PC-3 (cell line): ENCODE data around the gene PRKAR1B. TPM values are rescaled to one million over a fixed set of nuclear protein-coding genes. Genes with fewer than 3 reads are reported as not detected.

Source experiments
- ATAC-seq: fragments of 200-7000 bp; cut with Tn5 transposase; 2 replicates; pipeline ENCODE4 v1.9.1; 2020; ENCODE audit warnings: mild to moderate bottlenecking, moderate library complexity
- BruUV-seq: library from RNA; stranded (reverse); fragments of 400-500 nt; replicated peaks from 2 replicates; lab custom pipeline; 2021; lab: Mats Ljungman, UMichigan
- CTCF ChIA-PET: fragments of 300-600 bp; sonication (Branson Sonifier 250); formaldehyde crosslinking; loops from one replicate; lab custom pipeline; 2022; ENCODE audit warnings: antibody characterized with exemption; lab: Charles Lee
- POLR2A ChIA-PET: fragments of 300-600 bp; sonication (Branson Sonifier 250); formaldehyde crosslinking; loops from one replicate; lab custom pipeline; 2022; ENCODE audit warnings: antibody characterized with exemption; ENCODE audit not compliant: unreplicated experiment; lab: Charles Lee
- DNase-seq: peaks from one replicate; pipeline ENCODE4 v3.0.0-alpha.2; 2015
- H2AFZ ChIP-seq: fragments of 300-600 bp; sonication (generic); 2 replicates; pipeline ENCODE4 v1.6.0; 2016; ENCODE audit warnings: antibody characterized with exemption, low read length
- H3F3A ChIP-seq: fragments of 300-600 bp; sonication (generic); one replicate; pipeline ENCODE4 v1.6.0; 2017; ENCODE audit warnings: antibody characterized with exemption, low read length, control low read depth, mild to moderate bottlenecking; ENCODE audit not compliant: unreplicated experiment
- H3K27ac ChIP-seq: fragments of 300-600 bp; sonication (generic); 2 replicates; pipeline ENCODE4 v1.5.1; 2016; ENCODE audit warnings: mild to moderate bottlenecking, low read length
- H3K27me3 ChIP-seq: fragments of 300-600 bp; sonication (generic); 2 replicates; pipeline ENCODE4 v1.6.1; 2016; ENCODE audit warnings: low read length, mixed read lengths
- H3K36me3 ChIP-seq: fragments of 300-600 bp; sonication (generic); 2 replicates; pipeline ENCODE4 v1.6.1; 2016; ENCODE audit warnings: low read depth, mixed run types, low read length, mixed read lengths
- H3K4me1 ChIP-seq: fragments of 300-600 bp; sonication (generic); 2 replicates; pipeline ENCODE4 v1.5.1; 2016; ENCODE audit warnings: low read length; ENCODE audit not compliant: insufficient read depth
- H3K4me2 ChIP-seq: fragments of 300-600 bp; sonication (generic); 2 replicates; pipeline ENCODE4 v1.6.0; 2016; ENCODE audit warnings: low read length
- H3K4me3 ChIP-seq: fragments of 300-600 bp; sonication (generic); 2 replicates; pipeline ENCODE4 v1.5.1; 2016; ENCODE audit warnings: mild to moderate bottlenecking, low read length, mixed read lengths
- H3K79me2 ChIP-seq: fragments of 300-600 bp; sonication (generic); 2 replicates; pipeline ENCODE4 v1.6.1; 2017; ENCODE audit warnings: low read length, mixed read lengths
- H3K9ac ChIP-seq: fragments of 300-600 bp; sonication (generic); 2 replicates; pipeline ENCODE4 v1.6.0; 2016; ENCODE audit warnings: mild to moderate bottlenecking, low read length
- H3K9me2 ChIP-seq: fragments of 300-600 bp; sonication (generic); replicated peaks from 2 replicates; pipeline ENCODE4 v1.6.1; 2016; ENCODE audit warnings: mixed run types, low read length, mixed read lengths
- H3K9me3 ChIP-seq: fragments of 300-600 bp; sonication (generic); 2 replicates; pipeline ENCODE4 v1.6.1; 2016; ENCODE audit warnings: low read length, mixed read lengths
- H4K20me1 ChIP-seq: fragments of 300-600 bp; sonication (generic); 2 replicates; pipeline ENCODE4 v1.6.1; 2016; ENCODE audit warnings: low read length, mixed read lengths
- EZH2 ChIP-seq: fragments of 300-600 bp; sonication (generic); IDR thresholded peaks from one replicate; pipeline ENCODE4 v1.6.1; 2017; ENCODE audit warnings: antibody characterized with exemption, mild to moderate bottlenecking, low read length; ENCODE audit not compliant: unreplicated experiment
- EZH2phosphoT487 ChIP-seq: fragments of 300-600 bp; sonication (generic); IDR thresholded peaks from 2 replicates; pipeline ENCODE4 v1.6.1; 2018; ENCODE audit warnings: mild to moderate bottlenecking, antibody characterized with exemption, low read length, borderline replicate concordance
- intact Hi-C: fragments of 100-400 bp; cut with micrococcal nuclease; formaldehyde crosslinking; loops from 2 replicates; pipeline ENCODE4 v1.9.0; 2023
- total RNA-seq: library from RNA; depleted of rRNA; stranded (reverse); fragments of >200 nt; gene quantifications from 2 replicates; pipeline ENCODE4 v1.2.3, GENCODE V29; 2014
- TF ChIP-seq, protein P1 (sequence below): fragments of 300-600 bp; sonication (generic); conservative IDR thresholded peaks from 2 replicates; pipeline ENCODE4 v1.5.1; 2017; ENCODE audit warnings: antibody characterized with exemption, low read depth, mild to moderate bottlenecking, low read length

Gene PRKAR1B
- total RNA-seq, 1 experiment from 2014 or later = 15.6 TPM

DNA sequence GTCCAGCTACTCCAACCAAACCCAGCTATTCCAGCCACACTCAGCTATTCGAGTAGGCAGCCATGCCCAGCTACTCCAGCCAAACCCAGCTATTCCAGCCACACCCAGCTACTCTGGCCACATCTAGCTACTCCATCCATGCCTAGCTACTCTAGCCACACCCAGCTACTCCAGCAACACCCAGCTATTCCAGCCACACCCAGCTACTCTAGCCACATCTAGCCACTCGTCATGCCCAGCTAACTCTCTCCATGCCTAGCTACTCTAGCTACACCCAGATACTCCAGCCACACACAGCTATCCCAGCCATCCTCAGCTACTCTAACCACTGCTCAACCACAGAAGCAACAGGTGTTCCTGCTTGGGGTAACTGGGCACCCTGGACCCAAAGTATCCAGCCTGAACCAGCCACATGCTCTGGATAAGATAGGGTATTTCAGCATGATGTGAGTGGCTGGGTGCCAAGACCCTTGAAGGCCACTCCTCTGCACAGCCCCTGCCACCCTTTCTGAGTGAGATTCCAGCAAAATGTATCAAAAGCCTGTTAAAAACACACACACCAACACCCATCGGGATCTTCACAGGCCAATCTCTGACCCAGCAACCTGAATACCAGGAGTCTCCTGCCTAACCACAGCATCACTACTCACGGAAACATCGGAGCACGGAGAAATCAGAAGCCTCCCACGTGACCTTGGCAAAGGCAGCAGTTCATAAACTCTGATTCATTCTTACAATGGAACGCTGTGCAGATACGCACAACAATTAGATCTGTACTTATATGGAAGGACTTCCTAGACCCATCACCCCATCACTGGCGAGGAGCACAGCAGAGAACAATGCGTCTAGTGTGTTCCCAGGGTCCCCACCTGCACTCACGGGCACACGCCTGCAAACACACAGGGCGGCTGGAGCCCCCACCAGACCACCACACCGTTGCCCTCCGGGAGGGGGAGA is 52.3 kb downstream of the PRKAR1B start:
- intact Hi-C loops = no loop called here
- Histone ChIP-seq H3K4me1 (no peaks in the 10 kb centered on the region), H3K4me2 (no peak overlapping the region), H3K27me3 (no peaks in the 10 kb centered on the region), H3F3A (no peaks in the 10 kb centered on the region), H2AFZ (no peak overlapping the region), H3K36me3 (no peaks in the 10 kb centered on the region), H3K9ac (no peak overlapping the region), H3K9me2 (no peaks in the 10 kb centered on the region), H3K27ac (no peak overlapping the region), H4K20me1 (no peaks in the 10 kb centered on the region), H3K9me3 (no peaks in the 10 kb centered on the region), H3K4me3 (no peak overlapping the region), H3K79me2 (no peaks in the 10 kb centered on the region)
- ATAC-seq = no peak
- TF ChIP-seq EZH2 (no peak), EZH2phosphoT487 (no peak)
- TF ChIP-seq, protein P1, sequence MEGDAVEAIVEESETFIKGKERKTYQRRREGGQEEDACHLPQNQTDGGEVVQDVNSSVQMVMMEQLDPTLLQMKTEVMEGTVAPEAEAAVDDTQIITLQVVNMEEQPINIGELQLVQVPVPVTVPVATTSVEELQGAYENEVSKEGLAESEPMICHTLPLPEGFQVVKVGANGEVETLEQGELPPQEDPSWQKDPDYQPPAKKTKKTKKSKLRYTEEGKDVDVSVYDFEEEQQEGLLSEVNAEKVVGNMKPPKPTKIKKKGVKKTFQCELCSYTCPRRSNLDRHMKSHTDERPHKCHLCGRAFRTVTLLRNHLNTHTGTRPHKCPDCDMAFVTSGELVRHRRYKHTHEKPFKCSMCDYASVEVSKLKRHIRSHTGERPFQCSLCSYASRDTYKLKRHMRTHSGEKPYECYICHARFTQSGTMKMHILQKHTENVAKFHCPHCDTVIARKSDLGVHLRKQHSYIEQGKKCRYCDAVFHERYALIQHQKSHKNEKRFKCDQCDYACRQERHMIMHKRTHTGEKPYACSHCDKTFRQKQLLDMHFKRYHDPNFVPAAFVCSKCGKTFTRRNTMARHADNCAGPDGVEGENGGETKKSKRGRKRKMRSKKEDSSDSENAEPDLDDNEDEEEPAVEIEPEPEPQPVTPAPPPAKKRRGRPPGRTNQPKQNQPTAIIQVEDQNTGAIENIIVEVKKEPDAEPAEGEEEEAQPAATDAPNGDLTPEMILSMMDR = no peak
- ChIA-PET CTCF (no interaction called here), POLR2A (no interaction called here)
- no peak for DNase-seq
- BruUV-seq = no TSS peak

GRCh38 chr7:673681-674453 is 53.2 kb downstream of the PRKAR1B start:
- H3K4me1 ChIP-seq = no peaks in the 10 kb centered on the region
- ChIA-PET POLR2A (no interaction called here), CTCF (no interaction called here)
- no peaks in the 10 kb centered on the region for H3K9me2 ChIP-seq
- no peaks in the 10 kb centered on the region for H4K20me1 ChIP-seq
- H3K4me2 ChIP-seq = no peak overlapping the region
- intact Hi-C loops = no loop called here
- ATAC-seq (no peak), DNase-seq (no peak)
- no peaks in the 10 kb centered on the region for H3K9me3 ChIP-seq
- H3K36me3 ChIP-seq = no peaks in the 10 kb centered on the region
- TF ChIP-seq EZH2 = no peak
- H3K27ac ChIP-seq = no peak overlapping the region
- H3F3A ChIP-seq = no peaks in the 10 kb centered on the region
- no peak overlapping the region for H2AFZ ChIP-seq
- H3K9ac ChIP-seq = no peak overlapping the region
- H3K79me2 ChIP-seq = no peaks in the 10 kb centered on the region
- H3K27me3 ChIP-seq = no peaks in the 10 kb centered on the region
- H3K4me3 ChIP-seq = no peak overlapping the region
- no TSS peak for BruUV-seq

DNA sequence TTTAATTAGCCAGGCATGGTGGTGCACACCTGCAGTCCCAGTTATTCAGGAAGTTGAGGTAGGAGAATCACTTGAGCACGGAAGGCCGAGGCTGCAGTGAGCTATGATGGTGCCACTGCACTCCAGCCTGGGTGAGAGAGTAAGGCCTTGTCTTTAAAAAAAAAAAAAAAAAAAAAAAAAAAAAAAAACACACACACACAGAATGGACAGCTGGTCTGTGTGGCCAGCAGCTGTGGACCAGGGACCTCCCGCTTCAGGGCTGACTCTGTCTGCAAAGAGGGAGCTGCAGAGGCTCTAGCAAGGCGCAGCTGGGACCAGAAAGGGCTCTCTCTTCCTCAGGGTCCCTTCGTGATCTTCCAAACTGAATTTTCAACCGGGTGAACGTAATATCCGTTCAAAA is 54.2 kb downstream of the PRKAR1B start:
- Histone ChIP-seq H3K27ac (no peak overlapping the region), H3K27me3 (no peaks in the 10 kb centered on the region), H3K4me3 (no peak overlapping the region), H4K20me1 (no peaks in the 10 kb centered on the region), H3K9ac (no peak overlapping the region), H3K79me2 (no peaks in the 10 kb centered on the region), H3K36me3 (no peaks in the 10 kb centered on the region), H3K9me3 (no peaks in the 10 kb centered on the region), H3K4me1 (no peaks in the 10 kb centered on the region), H2AFZ (no peak overlapping the region), H3K9me2 (no peaks in the 10 kb centered on the region), H3F3A (no peaks in the 10 kb centered on the region), H3K4me2 (no peak overlapping the region)
- ChIA-PET POLR2A (no interaction called here), CTCF (no interaction called here)
- intact Hi-C loops = no loop called here
- BruUV-seq = no TSS peak
- TF ChIP-seq EZH2 (no peak), EZH2phosphoT487 (no peak)
- TF ChIP-seq, protein P1 = no peak
- DNase-seq (no peak), ATAC-seq (no peak)
